BE2C (cell line): ENCODE results near the gene RAB11FIP4.

Experiments used
- DNase-seq: peaks from one replicate; pipeline ENCODE4 v3.0.0-alpha.2; 2020
- H3K27me3 ChIP-seq: fragments of 250-450 bp; sonication (Bioruptor Pico); 2 replicates; pipeline ENCODE4 v1.5.1; 2020; ENCODE audit warnings: mild to moderate bottlenecking
- H3K36me3 ChIP-seq: fragments of 250-450 bp; sonication (Bioruptor Pico); 2 replicates; pipeline ENCODE4 v1.5.1; 2020; ENCODE audit warnings: mild to moderate bottlenecking
- H3K4me1 ChIP-seq: fragments of 250-450 bp; sonication (Bioruptor Pico); 2 replicates; pipeline ENCODE4 v1.5.1; 2020
- H3K4me3 ChIP-seq: 2 replicates; pipeline ENCODE4 v1.5.1; 2011; ENCODE audit warnings: low read depth, low read length
- H3K9me3 ChIP-seq: fragments of 250-450 bp; sonication (Bioruptor Pico); 2 replicates; pipeline ENCODE4 v1.5.1; 2020
- TF ChIP-seq, protein P1 (sequence below): IDR thresholded peaks from 2 replicates; pipeline ENCODE4 v1.5.1; 2012; ENCODE audit warnings: mild to moderate bottlenecking, low read depth, low read length

RAB11FIP4 gene

DNA sequence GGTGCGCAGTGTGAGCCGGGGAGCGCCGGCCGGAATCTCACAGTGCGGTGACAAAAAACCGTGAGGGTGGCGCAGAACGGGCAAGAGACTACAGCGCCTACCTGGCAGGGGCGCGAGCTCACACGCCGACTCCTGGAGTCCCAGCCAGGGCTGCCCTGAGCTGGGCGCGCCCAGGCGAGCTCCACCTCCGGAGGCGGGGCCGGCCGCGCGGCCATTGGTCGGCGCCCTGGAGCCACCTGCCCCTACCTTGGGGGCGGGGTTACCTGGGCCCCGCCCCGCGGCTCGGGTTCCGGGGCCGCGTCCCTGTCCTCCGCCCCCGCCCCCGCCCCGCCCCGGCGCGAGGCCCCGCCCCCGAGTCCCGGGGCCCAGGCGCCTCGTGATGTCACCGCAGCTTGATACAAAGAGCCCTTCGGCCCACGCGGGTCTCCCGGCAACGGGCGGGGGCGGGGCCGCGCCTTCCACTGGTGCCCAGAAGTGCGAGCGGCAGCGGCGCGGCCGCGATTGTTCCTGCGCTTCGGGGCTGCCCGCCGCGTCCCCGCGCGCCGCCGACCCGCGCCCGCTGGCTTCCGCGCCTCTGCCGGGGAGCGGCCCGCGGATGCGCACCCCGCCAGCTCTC is 96.3 kb downstream of the RAB11FIP4 start:
- H3K36me3 ChIP-seq: no peaks in the 10 kb centered on the region
- no peaks in the 10 kb centered on the region for H3K4me1 ChIP-seq
- no peaks in the 10 kb centered on the region for H3K9me3 ChIP-seq
- H3K4me3 ChIP-seq: peak overlapping the region; percentile 37
- TF ChIP-seq, protein P1, sequence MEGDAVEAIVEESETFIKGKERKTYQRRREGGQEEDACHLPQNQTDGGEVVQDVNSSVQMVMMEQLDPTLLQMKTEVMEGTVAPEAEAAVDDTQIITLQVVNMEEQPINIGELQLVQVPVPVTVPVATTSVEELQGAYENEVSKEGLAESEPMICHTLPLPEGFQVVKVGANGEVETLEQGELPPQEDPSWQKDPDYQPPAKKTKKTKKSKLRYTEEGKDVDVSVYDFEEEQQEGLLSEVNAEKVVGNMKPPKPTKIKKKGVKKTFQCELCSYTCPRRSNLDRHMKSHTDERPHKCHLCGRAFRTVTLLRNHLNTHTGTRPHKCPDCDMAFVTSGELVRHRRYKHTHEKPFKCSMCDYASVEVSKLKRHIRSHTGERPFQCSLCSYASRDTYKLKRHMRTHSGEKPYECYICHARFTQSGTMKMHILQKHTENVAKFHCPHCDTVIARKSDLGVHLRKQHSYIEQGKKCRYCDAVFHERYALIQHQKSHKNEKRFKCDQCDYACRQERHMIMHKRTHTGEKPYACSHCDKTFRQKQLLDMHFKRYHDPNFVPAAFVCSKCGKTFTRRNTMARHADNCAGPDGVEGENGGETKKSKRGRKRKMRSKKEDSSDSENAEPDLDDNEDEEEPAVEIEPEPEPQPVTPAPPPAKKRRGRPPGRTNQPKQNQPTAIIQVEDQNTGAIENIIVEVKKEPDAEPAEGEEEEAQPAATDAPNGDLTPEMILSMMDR: no peak
- DNase-seq: peak; percentile 62
- peaks cover 5% of the 10 kb centered on the region; the same call in 1 of the 2 replicates for H3K27me3 ChIP-seq

DNA sequence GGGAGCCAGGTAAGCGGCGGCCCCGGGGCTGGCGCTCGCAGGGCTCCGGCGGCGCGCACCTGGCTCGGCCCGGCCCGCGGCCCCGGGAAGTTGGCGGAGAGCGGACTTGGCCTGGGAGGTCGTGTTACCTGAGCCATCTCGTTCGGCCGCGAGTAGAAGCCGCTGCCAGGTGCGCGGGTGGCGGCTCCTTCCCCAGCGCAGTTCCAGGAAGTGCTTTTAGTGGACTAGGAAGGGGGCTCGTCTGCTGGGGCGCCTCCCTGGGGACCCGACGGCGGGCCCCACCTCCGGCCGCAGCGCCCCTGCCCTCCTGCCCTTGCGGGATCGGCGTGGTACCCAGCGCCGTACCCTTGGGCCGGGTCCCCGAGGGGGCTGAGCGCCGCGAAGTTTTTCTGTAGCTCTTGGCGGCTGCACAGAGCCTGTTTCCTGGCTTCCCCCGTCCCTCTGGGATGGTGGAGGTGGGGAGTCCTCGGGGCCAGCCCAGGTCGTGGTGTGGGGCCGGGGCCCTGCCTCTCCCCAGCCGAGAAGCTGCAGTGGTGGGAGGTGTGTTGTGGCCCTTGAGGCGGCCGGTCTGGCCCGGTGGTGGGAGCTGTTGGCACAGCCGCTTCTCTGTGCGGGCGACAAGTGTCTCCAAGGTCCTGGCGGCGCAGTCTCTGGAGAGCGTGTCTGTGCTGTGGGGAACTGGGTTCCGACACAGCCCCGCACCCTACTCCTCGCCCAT is 96.9 kb downstream of the RAB11FIP4 start:
- peak overlapping the region; percentile 32 for H3K4me3 ChIP-seq

DNA sequence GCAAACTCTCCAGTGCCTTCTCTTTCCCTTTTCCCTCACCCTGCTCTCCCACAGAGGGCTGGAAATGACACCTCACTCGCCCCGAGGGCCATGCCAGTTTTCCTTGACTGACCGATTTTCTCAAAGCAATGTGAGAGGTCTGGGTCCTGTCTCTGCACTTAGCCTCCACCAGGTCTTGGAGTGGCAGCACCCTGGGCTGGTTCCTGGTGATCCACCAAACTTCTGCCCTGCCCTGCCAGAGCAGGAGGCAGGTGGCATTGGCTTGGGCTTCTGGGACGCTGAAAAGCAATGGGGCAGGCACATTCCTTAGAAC is 97.5 kb downstream of the RAB11FIP4 start:
- TF ChIP-seq, protein P1: no peak
- no peak for DNase-seq
- no peak overlapping the region for H3K4me3 ChIP-seq

More for the DNA sequence above, 96.9 kb downstream of the RAB11FIP4 start:
- Histone ChIP-seq H3K9me3 (no peaks in the 10 kb centered on the region), H3K36me3 (no peaks in the 10 kb centered on the region), H3K4me1 (no peaks in the 10 kb centered on the region), H3K27me3 (peaks cover 5% of the 10 kb centered on the region; the same call in 1 of the 2 replicates)
- TF ChIP-seq, protein P1: no peak
- no peak for DNase-seq

DNA sequence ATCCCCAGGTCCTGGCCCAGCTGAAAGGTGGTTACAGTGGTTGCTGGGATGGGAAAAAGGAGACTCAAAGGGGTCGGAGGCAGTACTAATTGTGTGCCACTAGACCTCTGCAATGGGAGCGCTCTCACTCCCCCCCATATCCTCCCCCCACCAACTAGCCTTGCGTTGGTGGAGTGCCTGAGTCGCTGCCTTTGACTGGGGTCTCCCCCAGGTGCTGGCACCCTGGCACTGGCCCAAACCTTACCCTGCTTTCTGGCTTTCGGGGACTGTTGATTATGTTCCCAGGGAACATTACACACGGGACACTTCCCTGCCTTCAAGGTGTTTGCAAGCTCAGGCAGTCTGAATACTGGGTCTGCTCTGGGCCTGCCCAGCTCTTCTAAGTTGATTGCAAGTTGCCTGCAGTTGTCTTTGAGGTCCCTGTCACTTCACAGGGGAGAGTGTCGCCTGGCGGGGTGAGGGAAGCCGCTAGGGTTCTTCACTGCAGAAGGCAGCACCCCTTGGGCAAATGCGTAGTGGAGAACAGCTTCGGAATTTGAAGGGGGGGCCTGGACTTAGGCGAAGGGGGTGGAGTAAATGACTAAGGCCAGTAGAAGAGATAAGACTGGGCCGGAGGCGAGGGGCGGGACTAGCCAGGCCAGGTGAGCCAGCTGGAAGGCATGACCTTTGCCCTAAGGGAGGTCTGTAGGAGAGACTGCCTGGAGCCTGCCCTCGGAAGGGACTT is 98.0 kb downstream of the RAB11FIP4 start:
- no peak for DNase-seq
- no peaks in the 10 kb centered on the region for H3K9me3 ChIP-seq
- H3K27me3 ChIP-seq: peaks cover 5% of the 10 kb centered on the region; the same call in 1 of the 2 replicates
- no peak overlapping the region for H3K4me3 ChIP-seq
- TF ChIP-seq, protein P1: no peak
- no peaks in the 10 kb centered on the region for H3K36me3 ChIP-seq
- no peaks in the 10 kb centered on the region for H3K4me1 ChIP-seq

More for the DNA sequence above, 97.5 kb downstream of the RAB11FIP4 start:
- Histone ChIP-seq H3K4me1 (no peaks in the 10 kb centered on the region), H3K9me3 (no peaks in the 10 kb centered on the region), H3K27me3 (peaks cover 5% of the 10 kb centered on the region; the same call in 1 of the 2 replicates), H3K36me3 (no peaks in the 10 kb centered on the region)

DNA sequence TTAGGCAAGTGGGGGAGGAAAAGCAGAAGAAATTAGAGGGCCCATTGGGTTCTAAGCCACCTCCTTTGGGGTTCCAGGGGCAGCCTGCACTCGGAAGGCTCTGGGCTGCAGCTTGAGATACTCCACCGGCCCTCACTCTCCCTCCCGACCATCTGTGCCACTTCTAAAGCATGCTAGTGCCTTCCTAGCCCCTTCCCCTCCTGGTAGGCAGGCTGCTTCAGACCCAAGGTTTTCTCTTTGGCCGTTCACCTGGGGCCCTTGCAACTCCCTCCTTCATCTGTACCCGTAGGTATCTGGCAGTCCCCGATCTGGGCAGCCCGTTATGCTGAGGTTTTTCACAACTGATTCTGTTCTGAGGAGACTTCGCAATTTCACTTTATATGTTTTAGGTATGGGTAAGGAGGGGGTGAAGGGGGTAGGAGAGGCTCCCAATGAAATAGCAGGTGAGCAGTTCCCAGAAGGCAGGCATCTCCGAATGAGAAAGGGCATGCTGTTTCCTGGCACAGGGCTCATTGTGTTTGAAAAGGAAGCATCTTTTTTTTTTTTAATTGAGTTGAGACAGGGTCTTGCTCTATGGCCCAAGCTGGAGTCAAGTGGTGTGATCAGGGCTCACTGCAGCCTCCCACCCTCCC is 98.7 kb downstream of the RAB11FIP4 start:
- Histone ChIP-seq H3K36me3 (no peaks in the 10 kb centered on the region), H3K4me1 (no peaks in the 10 kb centered on the region), H3K4me3 (no peak overlapping the region)

More for the DNA sequence above, 98.7 kb downstream of the RAB11FIP4 start:
- no peak for DNase-seq
- Histone ChIP-seq H3K9me3 (no peaks in the 10 kb centered on the region), H3K27me3 (peaks cover 5% of the 10 kb centered on the region; the same call in 1 of the 2 replicates)
- TF ChIP-seq, protein P1: no peak
